Hepatocyte (in vitro differentiated cells): ENCODE measurements around the gene PTPRN. TPM values are rescaled to one million over a fixed set of nuclear protein-coding genes. Genes with fewer than 3 reads are reported as not detected.

Experiments used
- DNase-seq: peaks from one replicate; pipeline ENCODE4 v3.0.0-alpha.2; 2016; ENCODE audit warnings: low spot score
- H2AFZ ChIP-seq: fragments of 200-600 bp; sonication (generic); 2 replicates; pipeline ENCODE4 v1.6.0; 2016; ENCODE audit warnings: antibody characterized with exemption, mild to moderate bottlenecking
- H3K27ac ChIP-seq: fragments of 200-600 bp; sonication (generic); 2 replicates; pipeline ENCODE4 v1.5.1; 2016; ENCODE audit warnings: mild to moderate bottlenecking
- H3K27me3 ChIP-seq: fragments of 200-600 bp; sonication (generic); 2 replicates; pipeline ENCODE4 v1.6.1; 2016
- H3K36me3 ChIP-seq: fragments of 200-600 bp; sonication (generic); replicated peaks from 2 replicates; pipeline ENCODE4 v1.5.1; 2016; ENCODE audit warnings: low read depth; ENCODE audit not compliant: insufficient read depth
- H3K4me1 ChIP-seq: fragments of 200-600 bp; sonication (generic); 2 replicates; pipeline ENCODE4 v1.5.1; 2016; ENCODE audit warnings: mild to moderate bottlenecking, moderate library complexity; ENCODE audit not compliant: insufficient read depth
- H3K4me2 ChIP-seq: fragments of 200-600 bp; sonication (generic); 2 replicates; pipeline ENCODE4 v1.6.0; 2016
- H3K4me3 ChIP-seq: fragments of 200-600 bp; sonication (generic); 2 replicates; pipeline ENCODE4 v1.5.1; 2016; ENCODE audit warnings: mild to moderate bottlenecking
- H3K79me2 ChIP-seq: fragments of 200-600 bp; sonication (generic); 2 replicates; pipeline ENCODE4 v1.6.0; 2017; ENCODE audit warnings: mild to moderate bottlenecking
- H3K9me2 ChIP-seq: fragments of 200-600 bp; sonication (generic); replicated peaks from 2 replicates; pipeline ENCODE4 v1.6.0; 2017; ENCODE audit warnings: mild to moderate bottlenecking; ENCODE audit not compliant: insufficient read depth
- H3K9me3 ChIP-seq: fragments of 200-600 bp; sonication (generic); 2 replicates; pipeline ENCODE4 v1.5.1; 2016; ENCODE audit warnings: low read depth, mild to moderate bottlenecking
- H4K20me1 ChIP-seq: fragments of 200-600 bp; sonication (generic); 2 replicates; pipeline ENCODE4 v1.6.0; 2016; ENCODE audit warnings: mild to moderate bottlenecking; ENCODE audit not compliant: insufficient read depth, poor library complexity, severe bottlenecking
- CTCF ChIP-seq: fragments of 200-600 bp; sonication (generic); IDR thresholded peaks from 2 replicates; pipeline ENCODE4 v1.5.1; 2016; ENCODE audit warnings: antibody characterized with exemption, mild to moderate bottlenecking; ENCODE audit not compliant: poor library complexity
- EZH2 ChIP-seq: fragments of 200-600 bp; sonication (generic); IDR thresholded peaks from 2 replicates; pipeline ENCODE4 v1.6.1; 2016; ENCODE audit warnings: antibody characterized with exemption, mild to moderate bottlenecking, borderline replicate concordance
- EZH2phosphoT487 ChIP-seq: fragments of 200-600 bp; sonication (generic); IDR thresholded peaks from one replicate; pipeline ENCODE4 v1.6.1; 2018; ENCODE audit warnings: antibody characterized with exemption, mild to moderate bottlenecking, low read depth, moderate library complexity; ENCODE audit not compliant: unreplicated experiment, severe bottlenecking
- WGBS: methylation state at CpG from one replicate; pipeline ENCODE4 v1.1.6; 2016; ENCODE audit warnings: low lambda C conversion rate; ENCODE audit errors: missing lambda C conversion rate; 5-methylcytosine and 5-hydroxymethylcytosine counted together
- polyA plus RNA-seq: library from polyadenylated mRNA; unstranded; fragments of >200 nt; fragmentation: Nextera tagmentation; extraction: Ambion mirVana; gene quantifications from 2 replicates; pipeline ENCODE4 v1.2.1, GENCODE V29; 2016
- total RNA-seq: library from RNA; depleted of rRNA; stranded (reverse); fragments of >200 nt; gene quantifications from 2 replicates; pipeline ENCODE4 v1.2.3, GENCODE V29; 2014

PTPRN gene
- total and polyA plus RNA-seq, 2 experiments from 2014 or later = 4.6 to 9.8 TPM

DNA sequence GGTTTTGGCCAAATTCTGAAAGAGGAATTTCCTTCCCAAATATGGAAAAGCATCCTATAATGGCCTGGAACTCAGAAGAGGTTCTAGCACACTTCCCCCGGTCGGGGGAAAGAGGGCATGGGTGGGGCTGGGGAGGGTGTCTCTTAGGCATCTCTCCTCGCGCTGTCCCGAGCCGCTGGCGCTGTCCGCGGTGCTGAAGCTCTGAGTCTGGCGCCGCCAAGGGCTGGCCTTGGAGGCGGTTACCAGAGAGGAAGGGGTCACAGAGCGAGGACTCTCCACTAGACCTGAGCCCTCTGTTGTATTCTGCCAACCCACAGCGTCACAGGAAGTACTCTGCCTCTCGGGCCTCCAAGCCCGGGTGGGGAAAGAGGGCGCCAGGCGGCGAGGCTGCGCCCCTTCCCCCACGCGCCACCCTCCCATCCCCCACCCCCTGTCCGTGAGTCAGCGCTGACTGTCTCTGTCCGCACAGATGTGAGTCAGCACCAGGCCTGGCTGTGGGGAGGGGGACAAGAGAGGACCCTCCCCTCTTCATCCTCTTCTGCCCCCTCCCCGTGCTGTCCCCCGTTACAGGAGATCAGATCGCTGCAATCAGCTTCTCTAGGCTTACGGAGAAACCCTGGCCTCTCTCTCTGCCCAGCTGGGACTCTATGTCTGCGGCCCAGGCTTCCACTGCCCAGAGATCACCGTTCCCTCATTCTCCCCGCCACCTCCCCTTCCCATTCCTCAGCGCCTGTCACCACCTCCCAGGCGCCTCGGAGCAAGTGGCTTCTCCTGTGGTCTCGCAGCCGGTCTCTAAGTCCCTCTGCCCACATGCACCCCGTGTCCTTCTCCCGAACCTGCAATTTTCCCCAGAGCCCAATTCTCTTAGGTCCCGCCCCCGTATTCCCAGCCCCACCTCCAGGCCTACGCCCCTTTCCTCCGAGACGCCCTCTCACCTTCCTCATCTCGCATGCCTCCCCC lies 779 bp downstream of the PTPRN start:
- Histone ChIP-seq H3K4me2 (peak overlapping the region; percentile 68), H3K9me3 (no peaks in the 10 kb centered on the region), H3K27me3 (peaks cover 77% of the 10 kb centered on the region), H4K20me1 (no peaks in the 10 kb centered on the region), H3K4me1 (no peaks in the 10 kb centered on the region), H3K27ac (no peak overlapping the region), H2AFZ (no peak overlapping the region), H3K4me3 (no peak overlapping the region), H3K9me2 (no peaks in the 10 kb centered on the region), H3K79me2 (no peaks in the 10 kb centered on the region), H3K36me3 (no peaks in the 10 kb centered on the region)
- TF ChIP-seq CTCF (no peak), EZH2 (peak; percentile 14), EZH2phosphoT487 (no peak)
- WGBS = 4% methylated on average over 16 of the region's 45 CpGs
- DNase-seq = peak; percentile 88

DNA sequence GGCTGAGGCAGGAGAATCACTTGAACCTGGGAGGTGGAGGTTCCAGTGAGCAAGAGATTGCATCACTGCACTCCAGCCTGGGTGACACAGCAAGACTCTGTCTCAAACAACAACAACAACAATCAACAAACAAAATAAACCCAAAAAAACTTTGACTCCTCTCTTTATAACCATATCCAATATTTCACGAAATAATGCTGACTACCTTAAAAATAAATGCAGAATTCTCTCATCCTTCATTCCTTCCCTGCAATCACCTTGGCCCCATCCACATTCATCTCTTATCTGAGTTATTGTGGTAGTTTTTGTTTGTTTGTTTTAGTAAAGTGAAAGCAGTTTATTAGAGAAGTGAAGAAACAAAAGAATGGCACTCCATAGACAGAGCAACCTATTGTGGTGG lies 3.2 kb downstream of the PTPRN start:
- H3K9me3 ChIP-seq = no peaks in the 10 kb centered on the region
- no peaks in the 10 kb centered on the region for H3K79me2 ChIP-seq
- H3K36me3 ChIP-seq = no peaks in the 10 kb centered on the region
- no peaks in the 10 kb centered on the region for H4K20me1 ChIP-seq
- no peaks in the 10 kb centered on the region for H3K9me2 ChIP-seq
- TF ChIP-seq EZH2phosphoT487 (no peak), EZH2 (no peak), CTCF (no peak)
- H3K27ac ChIP-seq = no peak overlapping the region
- H3K27me3 ChIP-seq = peaks cover 90% of the 10 kb centered on the region
- no peak for DNase-seq
- no peak overlapping the region for H2AFZ ChIP-seq
- no peak overlapping the region for H3K4me3 ChIP-seq
- WGBS = 84% methylated on average over 1 of the region's 1 CpG
- no peaks in the 10 kb centered on the region for H3K4me1 ChIP-seq
- H3K4me2 ChIP-seq = no peak overlapping the region

DNA sequence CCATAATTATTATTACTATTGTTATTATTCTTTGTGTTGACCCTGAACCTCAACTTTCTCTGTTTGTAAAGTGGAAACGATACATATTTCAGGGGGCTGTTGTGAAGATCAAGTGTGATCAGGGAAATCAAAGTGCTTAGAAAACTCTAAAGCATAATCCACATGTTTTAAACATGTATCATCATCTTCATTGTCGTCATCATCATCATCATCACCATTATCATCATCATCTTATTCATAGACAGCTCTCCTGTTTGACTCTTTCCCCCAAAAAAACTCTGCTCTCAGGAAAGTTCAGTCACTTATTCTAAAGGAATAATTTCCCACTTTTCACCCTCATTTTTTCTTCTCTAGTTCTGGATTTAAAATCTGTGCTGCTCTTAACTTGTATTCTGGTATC lies 5.0 kb downstream of the PTPRN start:
- no peaks in the 10 kb centered on the region for H3K4me1 ChIP-seq
- no peaks in the 10 kb centered on the region for H3K9me2 ChIP-seq
- WGBS = 62% methylated on average over 2 of the region's 2 CpGs
- no peak overlapping the region for H2AFZ ChIP-seq
- no peak overlapping the region for H3K4me2 ChIP-seq
- no peaks in the 10 kb centered on the region for H3K36me3 ChIP-seq
- no peak for DNase-seq
- H4K20me1 ChIP-seq = no peaks in the 10 kb centered on the region
- H3K4me3 ChIP-seq = no peak overlapping the region
- no peak for TF ChIP-seq EZH2phosphoT487
- no peak for TF ChIP-seq EZH2
- TF ChIP-seq CTCF = no peak
- no peak overlapping the region for H3K27ac ChIP-seq
- no peaks in the 10 kb centered on the region for H3K79me2 ChIP-seq
- no peaks in the 10 kb centered on the region for H3K9me3 ChIP-seq
- peaks cover 86% of the 10 kb centered on the region for H3K27me3 ChIP-seq
